Activated CD4-positive, alpha-beta T cell treated with anti-CD3 and anti-CD28 coated beads for 4 hours (primary cell): ENCODE results near the gene STX18.
A peak's percentile ranks its signal among the peaks of the same experiment; 100 is the strongest.

Source experiments
- DNase-seq, 2 donors: peaks; one replicate each; pipeline ENCODE4 v3.0.0-alpha.2; 2020

Gene STX18

GRCh38 chr4:4395849-4396627 is 145.8 kb downstream of the STX18 start:
- DNase-seq, result no peak

GRCh38 chr4:4395371-4395770 is 146.5 kb downstream of the STX18 start:
- DNase-seq, result no peak

- DNase-seq, result no peak
These were observed 147.2 kb downstream of the STX18 start for GRCh38 chr4:4394644-4395043.

- no peak for DNase-seq
These were observed 149.2 kb downstream of the STX18 start for GRCh38 chr4:4392501-4393183.

DNA sequence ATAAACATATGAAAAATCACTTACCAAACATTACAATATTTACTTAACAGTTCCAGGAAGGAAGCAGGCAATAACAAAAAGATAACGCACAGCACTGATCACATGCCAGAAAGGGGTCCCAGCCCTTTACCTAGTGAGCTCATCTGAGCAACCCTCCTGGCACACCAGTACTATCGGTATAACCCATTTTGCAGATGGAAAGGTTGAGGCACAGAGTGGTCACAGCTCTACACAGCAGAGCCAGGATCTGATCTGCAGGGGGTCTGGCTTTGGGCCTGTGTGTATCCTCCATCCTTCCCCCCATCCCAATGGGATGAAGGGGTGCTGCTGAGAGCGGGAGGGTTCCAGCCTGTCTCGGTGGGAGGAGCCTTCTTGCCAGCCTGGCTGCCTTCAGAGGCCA is 150.0 kb downstream of the STX18 start:
- no peak for DNase-seq

DNA sequence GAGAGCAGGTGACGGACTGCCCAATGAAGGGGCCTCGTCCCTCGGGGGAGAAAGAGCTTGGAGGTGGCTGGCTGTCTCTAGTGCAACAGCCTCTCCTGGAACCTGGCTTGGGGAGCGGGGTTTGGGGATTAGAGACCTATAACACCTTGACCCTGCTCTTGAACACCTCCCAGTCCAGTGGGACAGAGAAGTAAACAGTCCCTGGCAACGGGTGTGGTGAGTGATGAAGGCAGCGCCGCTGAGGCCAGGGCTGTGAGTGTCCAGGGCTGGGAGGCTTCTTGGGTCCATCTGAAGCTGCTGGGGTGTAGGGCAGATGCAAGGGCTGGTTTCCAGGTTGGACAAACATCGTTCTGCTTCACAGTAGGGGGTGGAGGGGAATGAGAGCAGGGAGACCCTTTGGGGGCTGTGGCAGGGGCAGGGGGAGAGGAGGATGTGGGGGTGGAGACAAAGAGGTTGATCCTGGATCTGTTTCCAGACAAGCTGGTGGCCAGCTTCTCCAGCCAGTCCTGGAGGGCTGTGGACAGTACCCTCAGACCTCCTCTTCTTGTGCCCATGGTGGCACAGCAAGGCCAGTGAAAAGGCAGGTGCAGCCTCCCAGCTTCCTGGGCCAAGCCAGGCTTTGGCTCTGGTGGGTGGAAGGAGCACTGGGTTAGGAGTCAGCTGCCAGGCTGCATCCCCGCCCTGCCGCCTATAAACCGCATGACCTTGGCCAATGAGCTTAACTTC is 151.2 kb downstream of the STX18 start:
- no peak for DNase-seq

GRCh38 chr4:4390046-4390445 is 151.8 kb downstream of the STX18 start:
- no peak for DNase-seq

- DNase-seq, result no peak
These were observed 152.8 kb downstream of the STX18 start for GRCh38 chr4:4388836-4389575.

GRCh38 chr4:4388311-4388790 is 153.5 kb downstream of the STX18 start:
- no peak for DNase-seq

DNA sequence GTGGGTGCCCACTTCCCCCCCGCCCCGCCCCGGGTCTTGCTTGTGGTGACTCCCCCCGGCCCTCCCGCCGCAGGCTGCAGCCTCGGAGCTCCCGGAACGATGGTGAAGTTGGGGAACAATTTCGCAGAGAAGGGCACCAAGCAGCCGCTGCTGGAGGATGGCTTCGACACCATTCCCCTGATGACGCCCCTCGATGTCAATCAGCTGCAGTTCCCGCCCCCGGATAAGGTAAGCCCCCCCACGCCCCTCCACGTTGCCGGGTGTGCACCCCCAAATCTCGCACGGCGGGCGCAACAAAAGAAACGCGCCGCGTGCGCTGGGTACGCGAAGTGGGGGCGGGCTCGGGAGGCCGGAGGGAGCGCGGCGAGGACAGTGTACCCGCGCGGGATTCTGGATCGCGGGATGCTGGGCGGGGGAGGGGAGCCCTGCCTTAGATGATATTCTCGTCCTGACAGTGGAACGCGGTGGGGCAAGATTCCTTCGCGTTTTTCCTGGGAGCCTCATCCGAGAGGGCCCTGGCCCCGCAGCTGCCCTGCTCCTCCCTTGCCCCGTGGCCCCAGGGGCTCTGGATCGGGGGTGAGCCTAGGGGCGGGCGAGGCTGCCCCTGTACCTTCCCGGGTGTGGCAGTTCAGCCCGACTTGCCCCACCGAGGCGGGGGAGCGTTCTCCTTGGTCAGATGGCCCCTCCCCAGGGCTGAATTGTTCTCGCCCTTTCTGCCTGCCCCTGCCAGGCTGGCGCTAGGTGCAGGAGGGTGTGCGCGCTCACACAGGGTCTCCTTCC is 154.1 kb downstream of the STX18 start:
- no peak for DNase-seq

GRCh38 chr4:4386736-4387392 is 155.0 kb downstream of the STX18 start, which contains the start of gene NSG1:
Gene NSG1 (plus strand): TSS chr4:4387102. CDS start chr4:4387630, 528 bp downstream.
- DNase-seq, result peak in 1 of 2 donors; percentile 38

DNA sequence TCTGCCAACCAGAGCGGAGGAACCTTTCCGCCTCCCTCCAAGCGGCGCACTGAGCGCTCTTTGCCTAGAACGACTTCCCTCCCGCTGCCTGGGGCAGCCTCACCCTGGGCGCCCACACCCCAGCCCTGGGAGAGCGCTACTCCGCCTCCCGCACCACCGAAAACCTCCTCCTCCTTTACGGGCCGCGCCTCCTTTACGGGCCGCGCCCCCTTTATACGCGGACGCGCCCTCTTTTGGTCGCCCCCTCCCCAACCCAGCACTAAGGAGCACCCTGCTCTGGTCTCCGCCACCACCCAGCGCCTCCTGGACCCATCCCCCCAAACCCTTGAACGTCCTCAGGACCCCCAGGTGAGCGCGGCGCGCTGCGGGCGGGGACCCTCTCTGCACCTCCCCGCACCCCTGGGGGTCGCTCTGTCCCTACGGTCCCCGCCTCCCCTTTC is 155.5 kb downstream of the STX18 start:
- DNase-seq, result peak in 1 of 2 donors; percentile 23

DNA sequence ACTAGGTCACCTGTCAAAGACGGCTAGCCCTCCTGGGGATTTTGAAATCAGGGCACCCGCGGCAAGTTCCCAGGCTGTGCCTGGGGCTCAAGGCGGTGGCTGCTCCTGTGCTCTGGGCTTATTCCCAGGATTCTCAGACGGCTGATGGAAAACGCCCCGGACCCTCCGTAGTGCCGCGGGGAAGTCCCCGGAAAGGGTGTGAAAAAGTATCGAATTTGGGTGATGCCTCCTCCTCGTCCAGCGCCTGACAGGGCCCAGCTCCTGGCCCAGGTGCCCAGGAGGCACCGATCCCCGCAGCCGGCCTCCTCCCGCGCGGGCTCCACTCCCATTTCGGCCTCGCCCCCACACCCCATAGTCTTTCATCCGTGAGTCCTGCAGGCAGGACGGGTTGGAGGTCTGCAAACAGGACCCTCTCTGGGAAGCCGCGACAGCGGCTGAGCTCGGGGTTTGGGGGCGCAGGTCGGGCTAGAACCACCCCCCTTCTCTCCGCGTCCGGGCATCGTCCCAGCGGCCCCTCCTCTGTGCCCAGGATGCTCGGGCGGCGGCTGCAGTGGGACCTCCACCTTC is 156.0 kb downstream of the STX18 start:
- DNase-seq, result no peak

DNA sequence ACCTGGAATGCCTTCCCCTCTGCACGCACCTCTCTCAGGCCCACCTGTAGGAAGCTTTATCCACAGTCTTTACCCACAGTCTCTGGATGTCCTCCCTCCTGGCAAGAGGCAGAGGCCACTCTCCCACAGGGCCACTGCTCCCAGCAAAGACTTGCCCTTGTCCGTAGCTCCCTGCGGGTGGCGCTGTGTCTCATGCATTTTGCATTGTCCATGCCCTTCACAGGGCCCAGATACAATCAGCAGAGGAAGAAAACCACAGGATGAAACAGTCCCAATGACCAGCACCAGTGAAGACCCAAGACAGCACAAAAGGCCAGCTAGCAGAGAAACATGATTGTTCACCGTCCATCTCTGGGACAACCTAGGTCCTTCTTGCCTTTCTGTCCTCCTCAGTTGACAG is 157.0 kb downstream of the STX18 start:
- no peak for DNase-seq

DNA sequence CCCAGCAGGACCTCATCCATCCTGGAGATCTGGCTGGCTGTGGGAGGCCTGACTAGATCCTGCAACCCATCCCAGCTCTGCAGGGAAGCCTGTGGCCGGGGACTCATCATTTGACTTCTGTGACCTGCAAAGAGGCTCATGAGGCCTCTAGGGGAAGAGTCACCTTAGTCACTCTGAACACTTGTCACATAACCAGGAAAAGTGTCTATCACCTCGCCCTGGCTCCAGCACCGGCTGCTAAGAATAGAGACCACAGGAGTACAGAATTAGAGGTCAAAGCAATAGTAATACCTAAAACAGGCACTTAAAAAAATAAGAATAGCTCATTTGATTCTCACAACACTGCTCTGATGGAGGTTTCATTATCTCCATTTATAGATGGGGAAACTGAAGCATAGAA is 158.8 kb downstream of the STX18 start:
- DNase-seq, result no peak

DNA sequence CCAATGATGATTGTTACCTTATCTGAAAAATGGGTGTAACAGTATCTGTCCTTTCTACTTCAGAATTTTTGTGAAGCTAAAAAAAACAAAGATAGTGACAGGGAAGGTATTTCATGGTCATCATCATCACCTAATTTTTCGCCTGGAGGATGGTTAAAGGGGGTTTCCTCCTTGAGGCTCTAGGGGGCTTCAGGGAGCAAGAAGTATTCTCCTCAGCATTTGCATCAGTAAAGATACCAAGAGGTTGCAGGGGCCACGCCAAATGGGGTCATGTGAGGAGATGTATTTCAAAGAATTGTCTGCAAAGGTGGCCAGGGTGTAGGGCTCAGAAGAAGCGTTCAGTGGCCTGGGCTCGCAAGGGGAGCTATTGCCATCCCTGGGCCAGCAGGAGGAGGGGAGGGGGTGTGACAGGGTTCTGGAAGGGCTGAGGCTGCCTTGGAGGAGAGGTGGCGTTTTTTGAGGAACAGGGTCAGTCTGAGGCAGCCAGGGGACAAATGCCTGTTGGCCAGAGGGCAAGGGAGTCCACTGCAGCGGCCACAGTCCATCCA is 162.2 kb downstream of the STX18 start:
- DNase-seq, result no peak

DNA sequence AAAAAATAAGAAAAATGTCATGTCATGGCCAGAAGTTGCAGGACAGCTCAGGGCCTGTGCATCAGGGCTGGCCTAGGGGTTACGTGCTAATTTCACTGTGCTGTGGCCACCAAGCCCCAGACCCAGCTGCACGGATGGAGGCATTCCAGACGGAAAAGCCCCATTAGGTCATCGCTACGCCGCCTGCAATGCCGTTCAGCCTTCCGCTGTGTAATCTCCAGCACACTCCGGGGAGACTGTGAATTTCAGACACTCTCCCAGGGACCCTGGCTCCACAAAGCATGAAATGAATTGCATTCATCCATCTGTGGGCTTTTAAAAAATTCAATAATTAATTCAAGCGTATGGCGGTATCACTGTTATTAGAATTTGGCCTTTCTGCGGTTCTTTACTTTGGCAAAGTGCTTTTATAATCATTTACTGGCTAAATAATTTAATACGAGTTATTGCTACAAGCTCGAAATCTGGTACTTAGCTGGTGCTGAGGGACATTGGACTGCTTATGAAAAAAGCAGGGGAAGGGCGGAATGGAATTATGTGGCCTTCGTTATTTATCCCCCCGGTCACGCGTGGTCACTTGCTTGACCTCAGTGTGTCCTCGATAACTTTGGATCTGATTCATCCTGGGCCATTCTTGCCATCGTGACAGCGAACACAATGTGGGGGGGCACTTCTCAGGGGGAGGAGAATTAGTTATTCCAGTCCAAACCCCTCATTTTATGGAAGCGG is 164.0 kb downstream of the STX18 start:
- no peak for DNase-seq

DNA sequence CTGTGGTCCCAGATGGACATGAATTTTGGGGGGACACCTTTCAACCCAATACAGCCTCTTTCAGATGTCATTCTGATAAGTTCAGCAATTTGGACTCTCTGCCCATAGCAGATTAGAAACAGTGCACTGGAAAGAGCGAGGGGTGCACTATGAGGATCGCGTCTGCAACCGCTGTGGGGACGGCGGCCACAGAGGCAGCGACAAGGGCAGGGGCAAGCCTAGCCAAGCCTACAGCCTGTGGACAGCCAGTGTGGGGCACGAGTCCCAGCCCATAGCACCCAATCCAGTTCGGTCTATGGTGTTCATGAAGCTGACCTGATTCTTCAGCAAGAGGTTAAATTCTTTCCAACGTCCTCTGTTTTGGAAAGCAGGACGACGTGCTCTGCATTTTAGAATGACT is 164.7 kb downstream of the STX18 start:
- no peak for DNase-seq

DNA sequence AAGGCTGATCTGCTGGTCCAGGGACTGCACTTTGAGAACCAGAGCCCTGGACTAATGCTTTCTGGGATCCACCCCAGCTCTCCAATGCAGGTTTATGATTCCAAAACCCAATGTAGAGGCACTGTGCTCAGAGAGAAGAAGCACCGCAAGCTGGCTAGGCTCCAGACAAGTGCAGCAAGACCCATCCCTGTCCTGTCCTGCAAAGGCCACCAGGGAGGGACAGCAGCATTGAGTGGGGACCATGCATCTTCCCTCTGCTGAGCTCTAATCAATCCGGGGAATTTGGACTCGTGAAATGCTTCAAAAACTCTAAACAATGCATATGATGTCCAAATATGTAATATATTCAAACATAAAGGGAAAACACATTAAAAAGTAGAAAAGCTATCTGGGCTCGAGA is 165.8 kb downstream of the STX18 start:
- no peak for DNase-seq
